Measurements from ENCODE around the gene B3GNT5.

DNA sequence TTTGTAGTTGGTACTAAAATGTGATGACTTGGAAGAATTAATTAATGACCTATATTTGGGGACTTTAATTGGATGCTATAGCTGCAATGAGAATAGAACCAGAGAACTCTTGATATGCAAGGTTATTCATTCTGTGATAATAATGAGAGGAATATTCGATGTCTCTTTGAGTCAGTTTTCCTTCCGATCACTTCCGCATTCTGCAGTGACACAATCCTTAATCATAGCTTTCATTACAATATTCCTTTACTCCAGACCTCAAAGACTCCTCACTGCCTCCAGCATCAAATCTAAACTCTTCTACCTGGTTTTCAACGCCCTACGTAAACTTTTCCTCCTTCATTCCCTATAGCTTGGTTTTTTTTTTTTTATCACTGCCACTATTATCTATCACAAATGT lies 21.6 kb downstream of the B3GNT5 start:
- TF ChIP-seq, protein P1, sequence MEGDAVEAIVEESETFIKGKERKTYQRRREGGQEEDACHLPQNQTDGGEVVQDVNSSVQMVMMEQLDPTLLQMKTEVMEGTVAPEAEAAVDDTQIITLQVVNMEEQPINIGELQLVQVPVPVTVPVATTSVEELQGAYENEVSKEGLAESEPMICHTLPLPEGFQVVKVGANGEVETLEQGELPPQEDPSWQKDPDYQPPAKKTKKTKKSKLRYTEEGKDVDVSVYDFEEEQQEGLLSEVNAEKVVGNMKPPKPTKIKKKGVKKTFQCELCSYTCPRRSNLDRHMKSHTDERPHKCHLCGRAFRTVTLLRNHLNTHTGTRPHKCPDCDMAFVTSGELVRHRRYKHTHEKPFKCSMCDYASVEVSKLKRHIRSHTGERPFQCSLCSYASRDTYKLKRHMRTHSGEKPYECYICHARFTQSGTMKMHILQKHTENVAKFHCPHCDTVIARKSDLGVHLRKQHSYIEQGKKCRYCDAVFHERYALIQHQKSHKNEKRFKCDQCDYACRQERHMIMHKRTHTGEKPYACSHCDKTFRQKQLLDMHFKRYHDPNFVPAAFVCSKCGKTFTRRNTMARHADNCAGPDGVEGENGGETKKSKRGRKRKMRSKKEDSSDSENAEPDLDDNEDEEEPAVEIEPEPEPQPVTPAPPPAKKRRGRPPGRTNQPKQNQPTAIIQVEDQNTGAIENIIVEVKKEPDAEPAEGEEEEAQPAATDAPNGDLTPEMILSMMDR (tag by site-specific recombination; IDR thresholded peaks at IDR 0.05), result no peak
- TF ChIP-seq ZBTB20 (tag by site-specific recombination; IDR thresholded peaks at IDR 0.05) (no peak), ZNF174 (tag by site-specific recombination; IDR thresholded peaks at IDR 0.05) (no peak), WT1 (tag by site-specific recombination; IDR thresholded peaks at IDR 0.05) (no peak), ZNF114 (tag by site-specific recombination; IDR thresholded peaks at IDR 0.05) (no peak), ZNF24 (tag by site-specific recombination; IDR thresholded peaks at IDR 0.05) (no peak), ZNF140 (tag by site-specific recombination; IDR thresholded peaks at IDR 0.05) (no peak)
- TF ChIP-seq, protein P2, sequence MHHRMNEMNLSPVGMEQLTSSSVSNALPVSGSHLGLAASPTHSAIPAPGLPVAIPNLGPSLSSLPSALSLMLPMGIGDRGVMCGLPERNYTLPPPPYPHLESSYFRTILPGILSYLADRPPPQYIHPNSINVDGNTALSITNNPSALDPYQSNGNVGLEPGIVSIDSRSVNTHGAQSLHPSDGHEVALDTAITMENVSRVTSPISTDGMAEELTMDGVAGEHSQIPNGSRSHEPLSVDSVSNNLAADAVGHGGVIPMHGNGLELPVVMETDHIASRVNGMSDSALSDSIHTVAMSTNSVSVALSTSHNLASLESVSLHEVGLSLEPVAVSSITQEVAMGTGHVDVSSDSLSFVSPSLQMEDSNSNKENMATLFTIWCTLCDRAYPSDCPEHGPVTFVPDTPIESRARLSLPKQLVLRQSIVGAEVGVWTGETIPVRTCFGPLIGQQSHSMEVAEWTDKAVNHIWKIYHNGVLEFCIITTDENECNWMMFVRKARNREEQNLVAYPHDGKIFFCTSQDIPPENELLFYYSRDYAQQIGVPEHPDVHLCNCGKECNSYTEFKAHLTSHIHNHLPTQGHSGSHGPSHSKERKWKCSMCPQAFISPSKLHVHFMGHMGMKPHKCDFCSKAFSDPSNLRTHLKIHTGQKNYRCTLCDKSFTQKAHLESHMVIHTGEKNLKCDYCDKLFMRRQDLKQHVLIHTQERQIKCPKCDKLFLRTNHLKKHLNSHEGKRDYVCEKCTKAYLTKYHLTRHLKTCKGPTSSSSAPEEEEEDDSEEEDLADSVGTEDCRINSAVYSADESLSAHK (tag by site-specific recombination; IDR thresholded peaks at IDR 0.05), result no peak
- TF ChIP-seq, protein P3, sequence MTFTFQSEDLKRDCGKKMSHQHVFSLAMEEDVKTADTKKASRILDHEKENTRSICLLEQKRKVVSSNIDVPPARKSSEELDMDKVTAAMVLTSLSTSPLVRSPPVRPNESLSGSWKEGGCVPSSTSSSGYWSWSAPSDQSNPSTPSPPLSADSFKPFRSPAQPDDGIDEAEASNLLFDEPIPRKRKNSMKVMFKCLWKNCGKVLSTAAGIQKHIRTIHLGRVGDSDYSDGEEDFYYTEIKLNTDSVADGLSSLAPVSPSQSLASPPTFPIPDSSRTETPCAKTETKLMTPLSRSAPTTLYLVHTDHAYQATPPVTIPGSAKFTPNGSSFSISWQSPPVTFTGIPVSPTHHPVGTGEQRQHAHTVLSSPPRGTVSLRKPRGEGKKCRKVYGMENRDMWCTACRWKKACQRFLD (tag by site-specific recombination; IDR thresholded peaks at IDR 0.05), result no peak
- TF ChIP-seq, protein P4, sequence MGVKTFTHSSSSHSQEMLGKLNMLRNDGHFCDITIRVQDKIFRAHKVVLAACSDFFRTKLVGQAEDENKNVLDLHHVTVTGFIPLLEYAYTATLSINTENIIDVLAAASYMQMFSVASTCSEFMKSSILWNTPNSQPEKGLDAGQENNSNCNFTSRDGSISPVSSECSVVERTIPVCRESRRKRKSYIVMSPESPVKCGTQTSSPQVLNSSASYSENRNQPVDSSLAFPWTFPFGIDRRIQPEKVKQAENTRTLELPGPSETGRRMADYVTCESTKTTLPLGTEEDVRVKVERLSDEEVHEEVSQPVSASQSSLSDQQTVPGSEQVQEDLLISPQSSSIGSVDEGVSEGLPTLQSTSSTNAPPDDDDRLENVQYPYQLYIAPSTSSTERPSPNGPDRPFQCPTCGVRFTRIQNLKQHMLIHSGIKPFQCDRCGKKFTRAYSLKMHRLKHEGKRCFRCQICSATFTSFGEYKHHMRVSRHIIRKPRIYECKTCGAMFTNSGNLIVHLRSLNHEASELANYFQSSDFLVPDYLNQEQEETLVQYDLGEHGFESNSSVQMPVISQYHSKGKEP (tag by site-specific recombination; IDR thresholded peaks at IDR 0.05), result no peak

Data from HEK293 (cell line).